ENCODE data around the gene ZNF516.

- TF ChIP-seq TAF1 (IDR thresholded peaks at IDR 0.05; ENCODE audit: borderline replicate concordance, low read depth, low read length) (no peak), EP300 (IDR thresholded peaks at IDR 0.05; ENCODE audit: borderline replicate concordance in 1 of 2, control insufficient read depth in 1 of 2, low read depth in 2 of 2, low read length in 2 of 2) (no peak), ATF7 (IDR thresholded peaks at IDR 0.05; ENCODE audit: low read depth) (peak; percentile 71), FOXM1 (IDR thresholded peaks at IDR 0.05; ENCODE audit: low read depth, low read length) (no peak), POLR2A (IDR thresholded peaks at IDR 0.05; ENCODE audit: low read depth, low read length) (no peak; the same call in 1 of the 2 replicates), ZNF24 (IDR thresholded peaks at IDR 0.05) (no peak), SIN3A (IDR thresholded peaks at IDR 0.05; ENCODE audit: low read depth, low read length) (no peak), NFIC (IDR thresholded peaks at IDR 0.05; ENCODE audit: low read depth, low read length) (no peak), BRCA1 (IDR thresholded peaks at IDR 0.05; ENCODE audit: low read depth, low read length) (no peak)
These were observed 4.2 kb downstream of the ZNF516 start for GRCh38 chr18:76490670-76491472.

Measured in GM12878 (cell line).